ENCODE results near the gene ANKRD60.

The ANKRD60 gene

DNA sequence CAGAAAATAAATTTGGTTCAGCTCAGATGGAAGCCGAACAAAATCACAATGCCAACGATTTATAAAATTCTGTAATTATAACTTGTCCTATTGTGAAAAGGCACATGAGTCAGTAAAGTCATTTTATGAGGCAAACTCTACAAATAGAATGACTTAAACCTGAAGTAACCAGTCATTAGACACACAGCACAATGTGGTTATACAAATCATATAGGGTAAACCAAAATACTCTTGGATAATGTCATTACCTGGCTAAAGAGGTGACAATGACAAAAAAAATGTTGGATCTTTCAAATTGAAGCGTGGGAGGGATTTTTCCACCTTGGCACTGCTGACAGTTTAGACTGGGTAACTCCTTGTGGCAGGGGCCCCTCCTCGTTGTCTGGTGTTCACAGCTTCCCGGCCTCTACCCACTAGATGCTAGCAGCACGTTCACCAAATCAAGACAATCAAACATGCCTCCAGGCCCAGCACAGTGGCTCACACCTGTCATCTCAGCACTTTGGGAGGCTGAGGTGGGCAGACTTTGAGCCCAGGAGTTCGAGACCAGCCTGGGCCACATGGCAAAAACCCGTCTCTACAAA, 5.0 kb downstream of the ANKRD60 start:
- DNase-seq (ENCODE audit: low spot score): no peak

GRCh38 chr20:58222446-58222845, 6.0 kb downstream of the ANKRD60 start:
- DNase-seq (ENCODE audit: low spot score): no peak

DNA sequence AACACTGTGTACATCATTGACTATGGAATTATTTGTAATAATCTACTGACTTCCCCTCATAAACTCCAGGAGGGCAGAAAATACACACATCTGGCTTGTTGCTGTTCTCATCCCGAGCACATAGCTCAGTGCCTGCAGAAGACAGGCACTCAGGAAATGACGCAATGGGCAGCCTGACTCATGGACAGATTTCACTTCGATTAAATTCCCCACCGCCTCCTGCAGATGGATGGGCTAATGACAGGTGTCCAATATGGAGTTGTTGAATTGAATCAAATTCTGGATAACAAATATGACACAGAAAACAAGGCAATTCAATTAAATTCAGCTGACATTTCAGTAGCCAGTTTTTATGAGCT, 9.1 kb downstream of the ANKRD60 start:
- no peak for DNase-seq (ENCODE audit: low spot score)

GRCh38 chr20:58218665-58219341, 9.7 kb downstream of the ANKRD60 start:
- no peak for DNase-seq (ENCODE audit: low spot score)

DNA sequence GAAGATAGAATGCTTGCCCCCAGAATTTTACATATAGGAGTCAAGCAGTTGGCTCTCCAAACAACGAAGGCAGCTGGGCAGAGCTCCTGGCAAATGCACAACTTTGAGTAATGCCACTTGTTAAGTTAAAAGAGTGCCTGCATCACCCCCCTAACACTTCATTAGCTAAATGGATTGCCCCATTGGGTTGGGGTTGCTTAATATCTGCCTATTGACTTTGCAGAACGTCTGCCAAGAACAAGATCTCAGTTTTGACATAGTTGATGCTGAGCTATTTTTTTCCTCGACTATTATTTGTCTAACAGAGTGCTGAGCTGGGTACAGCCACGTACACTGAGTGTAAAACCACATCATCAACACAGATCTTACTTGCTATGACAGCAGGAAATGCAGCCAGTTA, 12.1 kb downstream of the ANKRD60 start:
- no peak for DNase-seq (ENCODE audit: low spot score)

- DNase-seq (ENCODE audit: low spot score): no peak
Observed at GRCh38 chr20:58215116-58215515, 13.3 kb downstream of the ANKRD60 start.

GRCh38 chr20:58214310-58214709, 14.1 kb downstream of the ANKRD60 start:
- DNase-seq (ENCODE audit: low spot score): no peak

GRCh38 chr20:58213716-58214115, 14.7 kb downstream of the ANKRD60 start:
- DNase-seq (ENCODE audit: low spot score): no peak

GRCh38 chr20:58213121-58213520, 15.3 kb downstream of the ANKRD60 start:
- DNase-seq (ENCODE audit: low spot score): no peak

DNA sequence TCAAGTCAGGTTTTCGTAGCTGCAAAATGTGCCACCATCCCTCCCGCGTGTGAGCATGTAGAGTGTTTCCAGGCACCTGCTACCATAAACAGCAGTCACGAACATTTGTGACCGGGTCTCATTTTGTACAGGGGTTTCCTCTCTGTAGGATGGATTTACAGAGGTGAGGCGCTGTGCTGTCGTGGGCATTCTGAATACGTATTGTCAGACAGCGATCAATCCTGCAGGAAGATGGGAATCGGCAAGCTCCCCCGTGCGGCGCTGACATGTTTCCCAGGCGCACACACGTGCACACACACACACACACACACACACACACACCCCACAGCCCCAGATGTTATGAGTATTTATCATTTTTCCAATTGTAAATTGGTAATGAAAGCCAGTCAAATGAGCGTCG, 15.8 kb downstream of the ANKRD60 start:
- DNase-seq (ENCODE audit: low spot score): no peak

DNA sequence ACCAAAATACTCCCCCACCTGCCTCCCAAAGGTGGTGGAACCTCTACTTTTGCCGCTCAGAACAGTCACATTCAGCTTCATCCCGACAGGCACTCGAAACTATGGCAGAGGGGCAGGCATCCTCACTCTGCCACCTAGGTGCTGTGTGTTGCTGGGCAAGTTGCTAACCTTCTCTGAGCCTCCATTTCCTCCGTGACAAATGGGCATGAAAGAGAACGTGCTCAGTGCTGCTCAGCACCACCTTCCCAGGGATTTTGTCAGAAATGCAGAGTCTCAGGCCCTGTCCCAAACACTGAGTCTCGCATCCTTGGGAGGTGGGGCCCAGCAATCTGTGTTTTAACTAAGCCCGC, 18.1 kb downstream of the ANKRD60 start:
- no peak for DNase-seq (ENCODE audit: low spot score)

DNA sequence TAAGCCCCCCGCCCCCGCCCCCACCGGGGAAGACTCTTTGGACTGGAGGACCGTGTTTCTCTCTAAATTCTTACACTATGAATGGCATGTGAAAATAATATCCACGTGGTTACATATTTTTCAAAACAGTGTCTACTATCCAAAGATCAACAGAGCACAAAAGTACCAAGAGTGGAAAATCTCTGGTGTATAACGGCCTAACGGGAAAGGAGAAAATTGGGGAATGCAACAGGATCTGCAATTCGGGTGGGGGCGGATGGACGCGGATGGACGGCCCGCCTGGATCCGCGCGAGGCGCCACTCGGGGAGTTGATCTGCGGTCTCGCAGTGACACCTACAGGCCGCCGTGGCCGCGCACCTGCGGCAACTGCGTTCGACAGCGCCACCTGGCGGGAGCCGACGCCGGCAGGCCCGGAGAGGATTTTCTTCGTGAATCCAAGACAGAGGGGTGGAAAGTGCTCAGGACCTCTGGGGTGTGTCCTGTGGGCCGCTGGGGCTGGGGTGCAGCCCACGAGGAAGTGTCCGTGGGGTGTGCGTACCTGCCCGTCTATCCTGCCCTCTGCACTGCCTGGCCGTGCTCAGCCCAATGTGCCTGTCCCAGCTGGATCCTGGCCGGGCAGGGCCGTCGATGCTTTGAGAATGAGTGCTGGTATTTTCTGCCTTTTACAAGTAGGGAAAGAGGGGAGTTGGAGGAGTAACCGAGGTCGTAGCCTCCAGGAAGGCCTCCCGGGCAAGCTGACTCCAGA, 18.6 kb downstream of the ANKRD60 start:
- peak; percentile 76 for DNase-seq (ENCODE audit: low spot score)

DNA sequence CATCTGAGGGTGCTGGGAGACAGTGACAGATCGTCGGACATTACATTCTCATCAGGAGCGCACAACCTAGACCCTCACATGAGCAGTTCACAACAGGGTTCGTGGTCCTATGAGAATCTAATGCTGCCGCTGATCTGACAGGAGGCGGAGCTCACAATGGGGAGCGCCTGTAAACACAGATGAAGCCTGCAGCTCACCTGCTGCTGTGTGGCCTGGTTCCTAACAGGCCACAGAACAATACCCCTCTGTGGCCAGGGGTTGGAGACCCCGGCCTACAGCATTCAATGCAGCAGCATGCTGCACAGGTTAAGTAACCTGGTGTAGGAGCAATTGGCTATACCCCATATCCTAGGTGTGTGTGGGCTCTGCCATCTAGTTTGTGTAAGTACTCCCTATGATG, 19.5 kb downstream of the ANKRD60 start:
- DNase-seq (ENCODE audit: low spot score): no peak

DNA sequence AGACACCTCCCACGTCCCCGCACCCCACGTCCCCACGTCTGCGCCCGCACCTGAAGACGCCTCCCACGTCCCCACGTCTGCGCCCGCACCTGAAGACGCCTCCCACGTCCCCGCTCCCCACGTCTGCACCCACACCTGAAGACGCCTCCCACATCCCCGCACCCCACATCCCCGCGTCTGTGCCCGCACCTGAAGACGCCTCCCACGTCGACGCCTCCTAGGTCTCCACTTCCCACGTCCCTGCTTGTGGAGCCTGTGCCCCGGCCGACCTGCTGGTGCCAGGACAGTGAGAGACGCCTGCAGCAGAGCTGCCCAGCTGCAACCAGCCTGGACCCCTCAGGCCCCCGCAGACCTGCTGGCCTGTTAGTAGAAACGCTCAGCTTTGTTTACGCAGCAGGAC, 22.6 kb downstream of the ANKRD60 start:
- DNase-seq (ENCODE audit: low spot score): no peak

GRCh38 chr20:58202044-58202443, 26.4 kb downstream of the ANKRD60 start:
- no peak for DNase-seq (ENCODE audit: low spot score)

GRCh38 chr20:58201616-58202015, 26.8 kb downstream of the ANKRD60 start:
- DNase-seq (ENCODE audit: low spot score): no peak

DNA sequence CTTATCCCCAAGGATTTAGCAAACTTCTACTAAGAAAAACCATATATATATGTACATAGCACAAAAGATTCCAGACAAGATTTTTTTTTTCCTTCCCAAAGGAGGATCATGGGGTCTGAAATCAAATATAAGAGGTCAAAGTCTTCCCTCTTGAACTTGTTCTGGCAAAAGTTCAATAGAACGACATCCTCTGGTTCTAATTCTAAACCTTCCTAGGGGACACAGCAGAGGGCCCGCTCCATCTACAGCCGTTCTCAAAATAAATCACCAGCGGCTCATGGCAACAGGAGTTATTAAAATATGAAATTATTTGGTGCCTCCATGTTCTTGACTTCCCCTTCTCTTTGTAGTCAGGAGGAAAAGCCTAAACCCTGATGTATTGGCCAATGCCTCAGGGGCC, 29.0 kb downstream of the ANKRD60 start:
- no peak for DNase-seq (ENCODE audit: low spot score)

DNA sequence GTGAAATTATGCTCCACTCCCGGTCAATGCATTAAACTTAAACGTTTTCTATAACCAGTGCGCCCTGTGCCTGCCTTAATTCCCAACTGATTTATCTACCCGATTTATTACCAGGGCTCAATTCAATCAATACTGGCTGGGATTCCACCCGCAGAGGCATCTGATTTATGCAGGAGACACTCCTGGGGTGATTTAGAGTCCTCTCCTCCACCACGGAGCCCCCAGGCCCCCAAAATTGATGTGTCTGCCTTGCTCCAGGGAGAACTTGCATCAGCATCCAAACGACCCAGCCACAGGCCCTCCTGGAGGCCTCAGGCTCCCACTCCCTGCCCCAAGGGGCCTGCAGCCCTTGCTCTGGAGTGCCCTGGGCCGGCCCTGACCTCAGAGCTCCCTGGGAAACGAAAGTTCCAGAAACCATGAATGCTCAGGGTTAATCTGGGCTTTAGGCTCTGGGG, 29.5 kb downstream of the ANKRD60 start:
- no peak for DNase-seq (ENCODE audit: low spot score)

DNA sequence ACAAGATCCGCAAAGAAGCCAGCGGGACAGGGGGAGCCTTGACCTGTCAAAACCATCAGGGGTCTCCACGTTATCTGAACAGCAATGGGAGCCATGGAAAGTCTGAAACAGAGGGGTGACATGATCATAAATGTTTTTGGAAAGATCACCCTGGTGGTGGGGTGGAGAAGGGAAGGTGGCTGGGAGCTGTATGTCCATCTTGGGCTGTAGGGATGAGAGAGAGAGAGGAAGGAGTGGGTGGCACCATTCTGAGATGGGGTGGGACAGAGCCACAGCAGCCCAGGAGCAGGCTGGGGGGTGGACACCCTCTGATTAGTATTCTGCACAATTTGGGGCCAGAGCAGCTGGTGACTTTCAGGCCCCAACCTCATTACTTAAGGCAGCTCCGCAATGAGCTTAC, 30.1 kb downstream of the ANKRD60 start:
- no peak for DNase-seq (ENCODE audit: low spot score)

DNA sequence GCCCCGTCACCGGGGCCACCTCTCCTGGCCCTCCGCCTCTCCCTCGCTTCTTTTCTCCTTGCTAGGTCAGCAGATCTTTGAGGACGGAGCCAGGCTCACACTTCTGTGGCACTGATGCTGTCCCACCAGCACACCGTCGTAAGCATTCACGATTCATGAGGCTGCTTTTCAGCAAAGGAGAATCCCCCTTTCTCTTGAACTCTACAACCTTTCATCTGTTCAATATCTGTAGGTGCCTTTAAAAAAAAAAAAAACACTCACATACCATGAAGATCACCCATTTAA, 31.3 kb downstream of the ANKRD60 start:
- no peak for DNase-seq (ENCODE audit: low spot score)

DNA sequence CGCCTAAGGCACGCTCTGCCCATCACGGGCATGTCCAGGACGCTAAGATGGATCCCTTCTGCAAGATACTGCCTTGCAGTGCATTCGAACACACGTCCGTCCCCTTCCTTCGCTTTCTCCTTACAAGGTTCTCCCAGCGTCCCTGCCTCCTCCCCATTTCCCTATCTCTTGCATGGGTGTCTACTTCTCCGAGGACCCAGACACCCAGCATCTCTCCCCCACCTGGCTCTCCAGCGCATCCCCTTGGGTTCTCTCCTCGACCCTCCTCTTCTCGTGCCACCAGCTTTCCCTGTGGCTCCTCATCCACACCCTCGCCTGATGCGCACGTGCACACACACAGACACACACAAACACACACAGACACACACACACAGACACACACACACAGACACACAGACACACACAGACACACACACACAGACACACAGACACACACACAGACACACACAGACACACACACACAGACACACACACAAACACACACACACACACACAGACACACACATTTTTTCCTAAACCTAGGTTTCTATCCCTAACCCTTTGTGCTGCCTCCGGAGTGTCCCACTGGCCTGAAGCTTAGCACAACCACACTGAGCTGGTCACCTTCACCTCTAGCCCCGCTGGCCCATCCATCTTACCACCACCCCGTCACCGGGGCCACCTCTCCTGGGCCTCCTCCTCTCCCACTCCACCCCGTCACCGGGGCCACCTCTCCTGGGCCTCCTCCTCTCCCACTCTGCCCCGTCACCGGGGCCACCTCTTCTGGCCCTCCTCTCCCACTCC, 31.9 kb downstream of the ANKRD60 start:
- no peak for DNase-seq (ENCODE audit: low spot score)

DNA sequence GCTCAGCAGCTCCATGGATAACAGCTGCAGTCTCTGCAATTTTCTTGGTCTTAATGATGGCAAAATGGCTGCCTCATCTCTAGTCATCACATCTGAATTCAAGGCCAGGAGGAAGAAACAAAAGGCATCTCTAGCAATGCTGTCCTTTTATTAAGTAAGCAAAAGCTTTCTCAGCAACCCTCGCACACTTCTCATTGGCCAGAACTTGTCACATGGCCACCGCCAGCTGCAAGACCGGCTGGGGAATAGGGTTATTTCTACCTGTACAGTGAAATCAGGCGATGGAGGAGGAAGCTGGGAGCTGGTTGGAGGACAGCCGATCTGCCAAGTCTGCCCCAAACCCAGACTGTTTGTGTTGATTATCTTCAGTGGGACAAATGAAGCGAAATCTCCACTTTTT, 33.4 kb downstream of the ANKRD60 start:
- DNase-seq (ENCODE audit: low spot score): no peak
